Neural crest cell (in vitro differentiated cells): Measurements from ENCODE around the gene MPZL1. TPM values are rescaled to one million over a fixed set of nuclear protein-coding genes. Genes with fewer than 3 reads are reported as not detected.
A peak's percentile ranks its signal among the peaks of the same experiment; 100 is the strongest.
"Not testable (repeated sequence)": the region's sequence is repeated elsewhere in the genome, so short reads cannot be mapped to it uniquely, and the experiment has no call there.

Experiments used
- DNase-seq: peaks from one replicate; pipeline ENCODE4 v3.0.0; 2021; ENCODE audit warnings: low read depth, mixed read lengths, low spot score
- H3K27ac Mint-ChIP-seq: one replicate; pipeline ENCODE4 v1.8.0; 2021; ENCODE audit warnings: mild to moderate bottlenecking, mixed read lengths; ENCODE audit not compliant: unreplicated experiment
- H3K27me3 Mint-ChIP-seq: 2 replicates; pipeline ENCODE4 v1.8.0; 2021; ENCODE audit warnings: low read depth, mild to moderate bottlenecking, mixed read lengths
- H3K36me3 Mint-ChIP-seq: 2 replicates; pipeline ENCODE4 v1.8.0; 2021; ENCODE audit warnings: low read depth, mild to moderate bottlenecking, mixed read lengths
- H3K4me1 Mint-ChIP-seq: 2 replicates; pipeline ENCODE4 v1.8.0; 2021; ENCODE audit warnings: mixed read lengths
- H3K4me3 Mint-ChIP-seq: one replicate; pipeline ENCODE4 v1.8.0; 2021; ENCODE audit warnings: mild to moderate bottlenecking, mixed read lengths
- H3K9me3 Mint-ChIP-seq: 2 replicates; pipeline ENCODE4 v1.8.0; 2021; ENCODE audit warnings: mixed read lengths
- CTCF ChIP-seq: fragments of 200-600 bp; sonication (generic); conservative IDR thresholded peaks from 2 replicates; pipeline ENCODE4 v1.5.0; 2021; ENCODE audit warnings: antibody characterized with exemption, mild to moderate bottlenecking
- total RNA-seq: library from RNA; stranded (reverse); gene quantifications from 2 replicates; pipeline ENCODE4 v1.2.1, GENCODE V29; 2021

The MPZL1 gene
- total RNA-seq, 1 donor from 2014 or later: 114 TPM

- H3K27me3 Mint-ChIP-seq: no peaks in the 10 kb centered on the region
- no peak overlapping the region for H3K4me3 Mint-ChIP-seq
- no peak for DNase-seq
- no peak overlapping the region for H3K27ac Mint-ChIP-seq
- H3K4me1 Mint-ChIP-seq: peaks cover 5% of the 10 kb centered on the region
- H3K36me3 Mint-ChIP-seq: peaks cover 3% of the 10 kb centered on the region
- H3K9me3 Mint-ChIP-seq: no peaks in the 10 kb centered on the region
- no peak for TF ChIP-seq CTCF
Measured at GRCh38 chr1:167821969-167822685, 100.3 kb downstream of the MPZL1 start.

GRCh38 chr1:167824163-167824794 is 102.5 kb downstream of the MPZL1 start:
- TF ChIP-seq CTCF: no peak
- no peak overlapping the region for H3K27ac Mint-ChIP-seq
- no peaks in the 10 kb centered on the region for H3K27me3 Mint-ChIP-seq
- H3K9me3 Mint-ChIP-seq: no peaks in the 10 kb centered on the region
- peaks cover 5% of the 10 kb centered on the region for H3K4me1 Mint-ChIP-seq
- no peak for DNase-seq
- no peak overlapping the region for H3K4me3 Mint-ChIP-seq
- H3K36me3 Mint-ChIP-seq: peaks cover 3% of the 10 kb centered on the region

- no peak overlapping the region for H3K27ac Mint-ChIP-seq
- no peaks in the 10 kb centered on the region for H3K9me3 Mint-ChIP-seq
- H3K27me3 Mint-ChIP-seq: no peaks in the 10 kb centered on the region
- H3K4me3 Mint-ChIP-seq: no peak overlapping the region
- no peak for TF ChIP-seq CTCF
- DNase-seq: no peak
- H3K36me3 Mint-ChIP-seq: no peaks in the 10 kb centered on the region
- H3K4me1 Mint-ChIP-seq: no peaks in the 10 kb centered on the region
Measured at GRCh38 chr1:167825419-167826079, 103.8 kb downstream of the MPZL1 start.

GRCh38 chr1:167826127-167826526 is 104.3 kb downstream of the MPZL1 start:
- no peak overlapping the region for H3K27ac Mint-ChIP-seq
- no peaks in the 10 kb centered on the region for H3K27me3 Mint-ChIP-seq
- no peaks in the 10 kb centered on the region for H3K9me3 Mint-ChIP-seq
- H3K4me1 Mint-ChIP-seq: no peaks in the 10 kb centered on the region
- H3K4me3 Mint-ChIP-seq: no peak overlapping the region
- TF ChIP-seq CTCF: no peak
- H3K36me3 Mint-ChIP-seq: no peaks in the 10 kb centered on the region
- DNase-seq: no peak

GRCh38 chr1:167829868-167830267 is 108.1 kb downstream of the MPZL1 start:
- H3K9me3 Mint-ChIP-seq: peaks cover 5% of the 10 kb centered on the region
- no peaks in the 10 kb centered on the region for H3K27me3 Mint-ChIP-seq
- no peak for TF ChIP-seq CTCF
- no peak overlapping the region for H3K4me3 Mint-ChIP-seq
- H3K27ac Mint-ChIP-seq: no peak overlapping the region
- H3K4me1 Mint-ChIP-seq: no peaks in the 10 kb centered on the region
- no peak for DNase-seq
- no peaks in the 10 kb centered on the region for H3K36me3 Mint-ChIP-seq

GRCh38 chr1:167830668-167831067 is 108.9 kb downstream of the MPZL1 start:
- H3K9me3 Mint-ChIP-seq, DNase-seq, H3K27me3 Mint-ChIP-seq, H3K4me1 Mint-ChIP-seq, H3K4me3 Mint-ChIP-seq, H3K36me3 Mint-ChIP-seq: not testable (repeated sequence)
- H3K27ac Mint-ChIP-seq: peak overlapping the region; percentile 15
